Uterus (tissue), 2 donors: ENCODE results near the gene TRIM14.

Experiments used
- CTCF ChIP-seq, 4 experiments: fragments of 200-600 bp in 2 of 4; fragments of 450-650 bp in 2 of 4; sonication (generic) in 2 of 4; IDR thresholded peaks; one replicate each; pipeline ENCODE4 v1.5.1; 2016 to 2019; ENCODE audit warnings: antibody characterized with exemption in 4 of 4, mild to moderate bottlenecking in 2 of 4, moderate library complexity in 1 of 4
- POLR2A ChIP-seq, 2 donors: fragments of 450-650 bp; IDR thresholded peaks; one replicate each; pipeline ENCODE4 v1.6.1; 2016; ENCODE audit warnings: antibody characterized with exemption in 2 of 2, mild to moderate bottlenecking in 1 of 2, moderate library complexity in 1 of 2

DNA sequence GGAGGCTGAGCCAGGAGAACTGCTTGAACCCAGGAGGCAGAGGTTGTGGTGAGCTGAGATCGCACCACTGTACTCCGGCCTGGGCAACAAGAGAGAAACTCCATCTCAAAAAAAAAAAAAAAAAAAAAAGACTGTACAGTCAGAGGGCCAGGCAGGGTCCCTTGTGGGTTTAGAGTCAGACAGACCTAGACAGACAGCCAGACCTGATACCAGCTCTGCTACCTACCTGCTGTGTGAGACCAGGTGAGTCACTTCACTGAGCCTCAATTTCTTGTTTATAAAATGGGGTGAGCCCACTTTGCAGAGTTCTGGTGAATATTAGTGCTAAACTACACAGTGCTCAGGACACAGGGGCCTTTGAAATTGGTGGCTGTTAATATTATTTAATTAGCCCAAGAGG, 19.7 kb downstream of the TRIM14 start:
- no peak for TF ChIP-seq POLR2A (IDR thresholded peaks at IDR 0.05)
- TF ChIP-seq CTCF (IDR thresholded peaks at IDR 0.05): no peak
